ENCODE results near the gene EDIL3.

The EDIL3 gene

DNA sequence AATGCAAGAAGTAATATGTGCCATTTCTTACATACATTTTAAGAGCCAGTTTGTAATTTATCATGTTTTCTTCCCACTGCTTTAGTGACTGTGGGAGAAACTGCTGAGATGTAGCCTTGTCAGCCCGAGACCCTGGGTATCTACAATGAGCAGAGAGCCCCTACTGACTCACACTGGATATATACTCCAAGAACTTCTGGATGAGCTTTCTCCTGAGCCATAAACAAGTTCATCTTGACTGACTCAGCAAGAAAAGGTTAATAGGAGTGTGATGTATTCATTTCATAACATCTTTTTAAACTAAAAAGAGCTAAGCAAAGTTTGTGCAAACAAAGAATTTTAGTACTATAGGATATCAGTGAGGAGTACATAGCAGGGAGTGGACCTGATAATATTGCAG, 182.5 kb downstream of the EDIL3 start:
- no peak for DNase-seq (ENCODE audit: low read depth)
- no peak for TF ChIP-seq CTCF (IDR thresholded peaks at IDR 0.05; ENCODE audit: low read length, missing control alignments)
- no peak overlapping the region for H3K4me3 ChIP-seq (replicated peaks; ENCODE audit: low read depth, low read length)

GRCh38 chr5:84197538-84197937, 187.1 kb downstream of the EDIL3 start:
- no peak for TF ChIP-seq CTCF (IDR thresholded peaks at IDR 0.05; ENCODE audit: low read length, missing control alignments)
- no peak for DNase-seq (ENCODE audit: low read depth)
- no peak overlapping the region for H3K4me3 ChIP-seq (replicated peaks; ENCODE audit: low read depth, low read length)

DNA sequence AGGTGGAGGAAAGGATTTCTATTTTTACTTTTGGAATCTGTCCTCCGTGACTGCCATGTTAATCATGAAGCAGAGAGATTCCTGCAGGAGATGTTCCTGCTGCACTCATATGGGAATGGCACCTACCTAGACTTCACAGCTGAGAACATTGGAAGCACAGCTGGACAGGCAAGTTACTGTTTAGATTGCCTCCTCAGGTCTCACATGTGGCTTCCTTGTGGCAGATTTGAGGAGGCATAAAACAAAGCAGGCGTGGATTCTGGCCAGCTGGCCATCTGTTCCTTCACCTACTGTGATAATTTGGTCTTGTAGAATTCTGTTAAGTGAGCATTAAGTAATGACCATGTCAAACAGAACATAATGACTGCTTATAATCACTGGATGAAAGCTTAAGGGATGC, 193.4 kb downstream of the EDIL3 start:
- TF ChIP-seq CTCF (IDR thresholded peaks at IDR 0.05; ENCODE audit: low read length, missing control alignments): no peak

DNA sequence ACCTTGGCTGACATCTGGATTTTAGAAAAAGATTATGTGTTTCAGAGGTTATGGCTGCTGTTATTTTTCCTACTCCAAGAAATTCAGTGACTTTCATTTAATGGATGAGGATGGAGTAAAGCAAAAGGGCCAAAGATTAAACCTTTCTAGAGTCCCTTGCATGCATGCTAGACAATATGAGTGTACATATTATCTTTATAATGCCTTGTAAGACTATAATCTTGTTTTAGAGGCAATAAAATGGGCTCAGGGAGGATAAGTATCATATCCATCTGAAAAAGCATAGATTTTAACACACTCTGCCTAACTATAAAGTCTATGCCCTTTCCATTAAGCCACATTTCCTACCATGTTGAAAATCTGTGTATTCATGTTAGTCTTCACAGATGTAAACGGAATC, 199.8 kb downstream of the EDIL3 start:
- DNase-seq (ENCODE audit: low read depth): no peak

More for the DNA sequence above, 193.4 kb downstream of the EDIL3 start:
- H3K4me3 ChIP-seq (replicated peaks; ENCODE audit: low read depth, low read length): no peak overlapping the region
- peak; percentile 6 for DNase-seq (ENCODE audit: low read depth)

GRCh38 chr5:84181093-84181492, 203.6 kb downstream of the EDIL3 start:
- no peak for DNase-seq (ENCODE audit: low read depth)
- no peak for TF ChIP-seq CTCF (IDR thresholded peaks at IDR 0.05; ENCODE audit: low read length, missing control alignments)
- no peak overlapping the region for H3K4me3 ChIP-seq (replicated peaks; ENCODE audit: low read depth, low read length)

More for the DNA sequence above, 199.8 kb downstream of the EDIL3 start:
- H3K4me3 ChIP-seq (replicated peaks; ENCODE audit: low read depth, low read length): no peak overlapping the region
- no peak for TF ChIP-seq CTCF (IDR thresholded peaks at IDR 0.05; ENCODE audit: low read length, missing control alignments)

GRCh38 chr5:84168841-84169240, 215.8 kb downstream of the EDIL3 start:
- H3K4me3 ChIP-seq (replicated peaks; ENCODE audit: low read depth, low read length): no peak overlapping the region
- no peak for TF ChIP-seq CTCF (IDR thresholded peaks at IDR 0.05; ENCODE audit: low read length, missing control alignments)
- no peak for DNase-seq (ENCODE audit: low read depth)

DNA sequence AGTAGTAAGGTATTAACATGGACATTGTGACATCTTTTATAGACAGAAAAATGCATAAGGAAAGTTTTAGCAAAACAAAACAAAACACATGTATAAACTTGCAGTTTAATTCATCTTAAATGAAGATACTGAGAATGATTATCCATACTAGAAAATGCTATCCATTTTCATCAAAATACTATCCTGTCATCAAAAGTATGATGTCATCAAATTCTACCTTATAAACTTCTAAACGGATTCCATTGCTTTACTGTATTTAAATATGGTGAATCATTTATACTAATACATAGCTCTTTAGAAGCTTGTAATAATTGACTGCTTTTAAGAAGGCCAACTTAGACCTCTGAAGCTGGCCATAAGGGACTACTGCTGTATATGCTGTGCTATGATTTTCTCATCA, 221.0 kb downstream of the EDIL3 start:
- no peak for DNase-seq (ENCODE audit: low read depth)
- no peak overlapping the region for H3K4me3 ChIP-seq (replicated peaks; ENCODE audit: low read depth, low read length)
- no peak for TF ChIP-seq CTCF (IDR thresholded peaks at IDR 0.05; ENCODE audit: low read length, missing control alignments)

Measured in fibroblast of pulmonary artery (primary cell).